AG09309 (cell line): Measurements from ENCODE around the gene ZBTB9.

ENCODE experiments used
- DNase-seq: peaks from one replicate; pipeline ENCODE4 v3.0.0-alpha.2; 2010; ENCODE audit warnings: low read depth
- H3K4me3 ChIP-seq: 2 replicates; pipeline ENCODE4 v1.5.1; 2011; ENCODE audit warnings: mild to moderate bottlenecking, low read depth, low read length, moderate library complexity; ENCODE audit not compliant: control insufficient read depth
- TF ChIP-seq, protein P1 (sequence below): IDR thresholded peaks from 2 replicates; pipeline ENCODE4 v1.5.1; 2011; ENCODE audit warnings: mild to moderate bottlenecking, low read depth, low read length, inconsistent platforms; ENCODE audit not compliant: insufficient read depth, control insufficient read depth; ENCODE audit errors: missing control alignments

The ZBTB9 gene

DNA sequence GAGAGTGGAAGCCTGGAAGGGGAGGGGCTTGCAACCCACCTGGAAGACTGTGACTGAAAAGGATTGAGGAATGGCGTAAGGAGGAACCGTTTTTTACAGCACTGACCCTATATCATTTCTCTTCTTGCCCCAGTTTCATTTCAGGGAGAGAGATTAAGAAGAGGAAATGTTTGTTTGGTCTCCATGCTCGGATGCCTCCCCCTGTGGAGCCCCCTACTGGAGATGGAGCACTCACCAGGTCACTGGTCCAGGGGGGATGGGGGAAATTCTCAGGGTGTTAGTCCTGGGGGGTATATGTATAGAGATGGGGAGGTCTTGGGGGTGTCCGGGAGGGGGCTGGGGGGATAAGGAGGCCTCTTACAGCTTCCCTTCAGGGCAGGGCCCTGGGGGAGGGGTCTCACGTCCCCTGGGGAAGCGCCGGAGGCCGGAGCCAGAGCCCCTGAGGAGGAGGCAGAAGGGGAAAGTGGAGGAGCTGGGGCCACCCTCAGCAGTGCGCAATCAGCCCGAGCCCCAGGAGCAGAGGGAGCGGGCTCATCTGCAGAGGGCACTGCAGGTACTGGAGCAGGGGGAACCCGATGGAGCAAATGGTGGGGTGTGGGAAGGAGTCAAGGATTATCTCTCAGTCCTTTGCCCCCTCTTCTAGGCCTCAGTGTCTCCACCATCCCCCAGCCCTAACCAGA, 39.6 kb upstream of the ZBTB9 start:
- H3K4me3 ChIP-seq = no peak overlapping the region
- DNase-seq = no peak
- TF ChIP-seq, protein P1, sequence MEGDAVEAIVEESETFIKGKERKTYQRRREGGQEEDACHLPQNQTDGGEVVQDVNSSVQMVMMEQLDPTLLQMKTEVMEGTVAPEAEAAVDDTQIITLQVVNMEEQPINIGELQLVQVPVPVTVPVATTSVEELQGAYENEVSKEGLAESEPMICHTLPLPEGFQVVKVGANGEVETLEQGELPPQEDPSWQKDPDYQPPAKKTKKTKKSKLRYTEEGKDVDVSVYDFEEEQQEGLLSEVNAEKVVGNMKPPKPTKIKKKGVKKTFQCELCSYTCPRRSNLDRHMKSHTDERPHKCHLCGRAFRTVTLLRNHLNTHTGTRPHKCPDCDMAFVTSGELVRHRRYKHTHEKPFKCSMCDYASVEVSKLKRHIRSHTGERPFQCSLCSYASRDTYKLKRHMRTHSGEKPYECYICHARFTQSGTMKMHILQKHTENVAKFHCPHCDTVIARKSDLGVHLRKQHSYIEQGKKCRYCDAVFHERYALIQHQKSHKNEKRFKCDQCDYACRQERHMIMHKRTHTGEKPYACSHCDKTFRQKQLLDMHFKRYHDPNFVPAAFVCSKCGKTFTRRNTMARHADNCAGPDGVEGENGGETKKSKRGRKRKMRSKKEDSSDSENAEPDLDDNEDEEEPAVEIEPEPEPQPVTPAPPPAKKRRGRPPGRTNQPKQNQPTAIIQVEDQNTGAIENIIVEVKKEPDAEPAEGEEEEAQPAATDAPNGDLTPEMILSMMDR = peak; percentile 49

DNA sequence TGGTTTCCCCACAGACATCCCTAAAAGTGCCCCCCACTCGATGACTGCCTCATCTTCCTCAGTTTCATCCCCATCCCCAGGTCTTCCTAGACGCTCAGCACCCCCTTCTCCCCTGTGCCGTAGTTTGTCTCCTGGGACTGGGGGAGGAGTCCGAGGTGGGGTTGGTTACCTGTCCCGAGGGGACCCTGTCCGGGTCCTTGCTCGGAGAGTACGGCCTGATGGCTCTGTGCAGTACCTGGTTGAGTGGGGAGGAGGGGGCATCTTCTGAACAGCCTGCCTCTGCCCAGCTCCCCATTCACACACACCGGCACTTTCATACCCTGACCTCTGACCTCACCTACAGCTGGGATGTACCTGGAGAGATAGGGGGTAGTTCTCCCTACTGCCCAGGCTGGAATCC, 38.5 kb upstream of the ZBTB9 start:
- TF ChIP-seq, protein P1 = no peak
- no peak for DNase-seq
- peak overlapping the region; percentile 82 for H3K4me3 ChIP-seq

DNA sequence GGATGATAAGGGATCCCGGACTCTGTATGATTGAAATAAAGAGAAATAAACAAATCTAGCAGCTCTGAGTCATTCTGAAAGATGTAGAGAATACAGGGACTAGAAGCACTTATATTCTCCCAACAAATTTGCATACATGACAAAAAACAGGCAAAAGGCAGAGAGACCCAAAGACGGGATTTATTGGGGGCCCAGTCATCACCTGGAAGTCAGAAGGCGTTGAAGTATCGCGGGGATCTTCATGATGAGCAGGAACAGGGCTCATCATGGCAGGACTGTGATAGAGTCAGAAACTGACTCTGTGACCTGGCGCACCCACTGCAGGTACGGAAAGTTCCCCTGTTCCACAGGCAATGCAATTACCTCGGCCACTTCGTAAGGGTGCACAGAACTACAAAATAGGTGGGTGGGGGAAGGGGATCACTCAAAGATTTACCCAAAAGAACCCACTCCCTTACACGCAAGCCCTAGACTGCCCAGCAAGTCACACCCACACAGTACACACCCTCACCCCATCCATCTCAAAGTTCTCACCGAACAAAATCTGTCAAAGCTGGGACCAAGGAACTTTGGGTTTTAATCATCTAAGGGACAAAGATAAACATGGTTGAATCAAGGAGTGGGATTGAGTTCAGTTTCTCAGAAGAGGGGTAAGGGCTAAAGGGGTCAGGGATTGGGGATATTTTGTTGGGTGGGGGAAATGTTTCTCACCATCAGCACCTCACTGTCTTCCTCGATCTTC, 37.8 kb upstream of the ZBTB9 start:
- no peak for DNase-seq
- TF ChIP-seq, protein P1 = no peak
- H3K4me3 ChIP-seq = peak overlapping the region; percentile 82

DNA sequence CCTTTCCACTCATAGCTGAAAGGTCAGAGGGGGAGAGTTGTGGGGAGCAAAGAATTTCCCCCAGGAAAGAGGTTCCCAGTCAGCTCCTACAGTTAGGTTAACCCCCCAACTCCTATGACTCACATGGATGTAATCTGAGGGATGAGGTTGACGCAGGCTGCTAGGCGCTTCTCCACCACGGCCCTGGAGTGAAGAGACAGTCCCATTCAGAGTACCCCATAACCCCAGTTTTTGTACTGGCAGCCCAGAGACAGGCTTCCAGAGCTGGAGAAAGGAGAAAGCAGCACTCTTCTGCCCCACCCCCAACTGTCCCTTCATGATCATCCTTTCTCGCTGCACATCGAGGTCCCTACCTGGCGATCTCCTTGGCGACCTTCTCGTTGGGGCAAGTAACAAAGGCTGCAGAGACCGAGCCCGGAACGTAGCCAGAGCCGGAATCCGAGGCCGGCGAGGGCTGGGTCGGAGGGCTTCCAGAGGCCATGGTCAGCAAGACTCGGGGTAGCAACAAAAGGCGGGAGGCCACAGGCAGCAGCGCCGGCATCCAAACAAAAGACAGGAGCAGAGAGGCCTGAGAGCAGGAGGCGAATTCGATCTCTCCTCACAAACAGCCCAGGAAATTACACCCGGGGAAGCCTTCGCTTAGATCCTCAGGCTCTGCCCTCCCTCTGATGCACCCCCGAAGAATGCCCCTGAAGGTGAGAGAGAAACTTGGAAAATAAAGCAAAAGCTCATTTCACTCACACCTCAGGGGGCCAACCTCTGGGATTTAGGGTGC, 37.1 kb upstream of the ZBTB9 start:
- TF ChIP-seq, protein P1 = no peak
- peak; percentile 63 for DNase-seq
- peak overlapping the region; percentile 82 for H3K4me3 ChIP-seq

DNA sequence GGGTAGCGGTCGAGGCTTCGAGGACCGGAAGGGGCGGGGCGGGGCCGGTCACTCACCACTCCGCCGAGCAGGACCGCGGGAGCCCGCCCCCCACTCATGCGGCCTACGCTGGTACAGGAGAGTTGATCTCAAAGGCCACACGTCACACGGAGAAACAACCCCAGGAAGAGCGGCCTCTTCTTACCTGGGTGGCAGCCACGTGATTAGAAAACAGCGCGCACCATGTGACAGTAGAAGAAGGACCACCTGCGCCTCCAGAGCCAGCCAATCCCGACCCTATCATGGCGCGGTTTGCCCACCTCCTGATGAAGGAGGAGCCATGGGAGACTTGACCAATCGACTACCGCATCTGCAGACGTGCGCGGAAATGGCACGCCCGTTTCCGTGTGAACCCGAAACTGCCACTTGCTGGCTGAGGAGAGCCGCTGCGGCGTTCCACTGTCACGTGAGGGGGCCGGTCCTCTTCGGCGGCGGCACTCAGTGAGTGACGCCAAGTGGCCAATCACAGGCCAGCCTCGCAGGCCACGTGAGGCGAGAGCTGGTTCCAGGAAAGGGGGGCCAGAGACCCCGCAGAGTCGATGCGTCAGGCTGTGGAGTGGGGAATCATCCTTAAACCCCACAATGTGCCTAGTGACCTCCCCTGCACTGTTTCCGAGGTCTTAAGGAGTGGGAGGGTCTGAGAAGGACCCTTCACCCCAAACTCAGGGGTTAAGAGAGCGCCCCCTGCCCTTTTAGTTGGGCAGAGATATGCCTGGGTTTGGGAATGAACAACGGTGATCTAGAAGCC, 36.3 kb upstream of the ZBTB9 start, which contains the start of gene CUTA:
CUTA (minus strand) TSS at position 205 of the 787 bp plus-strand sequence; CDS start at position 98, 107 bp downstream.
- TF ChIP-seq, protein P1 = peak; percentile 25
- H3K4me3 ChIP-seq = peak within 1 kb of the TSS; percentile 82
- DNase-seq = peak; percentile 99
